ENCODE data around the gene STAG3.
"Not testable (repeated sequence)": the region's sequence is repeated elsewhere in the genome, so short reads cannot be mapped to it uniquely, and the experiment has no call there.

DNA sequence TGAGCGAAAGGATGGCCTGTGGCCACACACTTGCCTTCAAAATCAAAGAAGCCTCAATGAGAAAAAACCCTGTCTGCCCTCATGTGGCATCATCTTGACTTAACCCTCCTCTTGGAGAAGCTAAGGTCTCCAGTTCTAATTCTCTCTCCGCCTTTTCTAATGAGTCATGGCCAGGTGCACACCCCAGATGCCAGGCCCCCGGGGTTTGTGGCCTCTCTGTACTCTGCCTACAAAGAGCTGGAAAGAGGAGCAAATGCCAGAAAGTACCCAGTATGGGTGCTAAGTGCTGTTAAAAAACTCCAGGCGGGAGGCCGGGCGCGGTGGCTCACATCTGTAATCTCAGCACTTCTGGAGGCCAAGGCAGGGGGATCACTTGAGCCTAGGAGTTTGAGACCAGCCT is 62.3 kb downstream of the STAG3 start:
- not testable (repeated sequence) for TF ChIP-seq RFX5 (IDR thresholded peaks at IDR 0.05; ENCODE audit: low read depth, low read length); RCOR1 (IDR thresholded peaks at IDR 0.05; ENCODE audit: insufficient replicate concordance, low read length); RAD21 (IDR thresholded peaks at IDR 0.05; ENCODE audit: low read length); MXI1 (IDR thresholded peaks at IDR 0.05; ENCODE audit: borderline replicate concordance, low read depth, low read length); POLR2A (IDR thresholded peaks at IDR 0.05; ENCODE audit: low read depth, low read length)
- TF ChIP-seq, protein P1, sequence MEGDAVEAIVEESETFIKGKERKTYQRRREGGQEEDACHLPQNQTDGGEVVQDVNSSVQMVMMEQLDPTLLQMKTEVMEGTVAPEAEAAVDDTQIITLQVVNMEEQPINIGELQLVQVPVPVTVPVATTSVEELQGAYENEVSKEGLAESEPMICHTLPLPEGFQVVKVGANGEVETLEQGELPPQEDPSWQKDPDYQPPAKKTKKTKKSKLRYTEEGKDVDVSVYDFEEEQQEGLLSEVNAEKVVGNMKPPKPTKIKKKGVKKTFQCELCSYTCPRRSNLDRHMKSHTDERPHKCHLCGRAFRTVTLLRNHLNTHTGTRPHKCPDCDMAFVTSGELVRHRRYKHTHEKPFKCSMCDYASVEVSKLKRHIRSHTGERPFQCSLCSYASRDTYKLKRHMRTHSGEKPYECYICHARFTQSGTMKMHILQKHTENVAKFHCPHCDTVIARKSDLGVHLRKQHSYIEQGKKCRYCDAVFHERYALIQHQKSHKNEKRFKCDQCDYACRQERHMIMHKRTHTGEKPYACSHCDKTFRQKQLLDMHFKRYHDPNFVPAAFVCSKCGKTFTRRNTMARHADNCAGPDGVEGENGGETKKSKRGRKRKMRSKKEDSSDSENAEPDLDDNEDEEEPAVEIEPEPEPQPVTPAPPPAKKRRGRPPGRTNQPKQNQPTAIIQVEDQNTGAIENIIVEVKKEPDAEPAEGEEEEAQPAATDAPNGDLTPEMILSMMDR (conservative IDR thresholded peaks at IDR 0.05; ENCODE audit: low read depth, low read length) = not testable (repeated sequence)

Measured in IMR-90 (cell line).